ENCODE results near the gene DUSP22.

Gene DUSP22

GRCh38 chr6:259316-259715 lies 33.0 kb upstream of the DUSP22 start:
- Histone ChIP-seq H4K20me1 (ENCODE audit: control insufficient read depth, insufficient read depth, low read depth, low read length) (no peaks in the 10 kb centered on the region), H3K27ac (ENCODE audit: low read depth, low read length) (no peak overlapping the region), H3K79me2 (ENCODE audit: control insufficient read depth, low read length) (no peaks in the 10 kb centered on the region), H3K36me3 (ENCODE audit: control insufficient read depth, low read length) (no peaks in the 10 kb centered on the region), H3K9me3 (ENCODE audit: control insufficient read depth, insufficient read depth, low read length) (no peaks in the 10 kb centered on the region), H3K4me2 (ENCODE audit: low read length) (no peak overlapping the region), H3K4me1 (ENCODE audit: control insufficient read depth, low read length) (no peaks in the 10 kb centered on the region), H3K9me2 (replicated peaks; ENCODE audit: control insufficient read depth, low read length) (no peaks in the 10 kb centered on the region), H3F3A (ENCODE audit: control insufficient read depth, insufficient read depth) (no peaks in the 10 kb centered on the region), H3K27me3 (ENCODE audit: control insufficient read depth, low read length) (peaks cover 5% of the 10 kb centered on the region; the same call in 1 of the 2 replicates), H3K4me3 (ENCODE audit: low read length) (no peak overlapping the region)
- TF ChIP-seq EZH2phosphoT487 (IDR thresholded peaks at IDR 0.05; ENCODE audit: borderline replicate concordance, low read length) (no peak), CTCF (IDR thresholded peaks at IDR 0.05; ENCODE audit: low read depth, low read length, poor library complexity, severe bottlenecking) (no peak)

GRCh38 chr6:259901-260508 lies 32.3 kb upstream of the DUSP22 start:
- H3K36me3 ChIP-seq (ENCODE audit: control insufficient read depth, low read length) = no peaks in the 10 kb centered on the region
- no peaks in the 10 kb centered on the region for H3K9me3 ChIP-seq (ENCODE audit: control insufficient read depth, insufficient read depth, low read length)
- H3K27me3 ChIP-seq (ENCODE audit: control insufficient read depth, low read length) = peaks cover 5% of the 10 kb centered on the region; the same call in 1 of the 2 replicates
- H3K9me2 ChIP-seq (replicated peaks; ENCODE audit: control insufficient read depth, low read length) = no peaks in the 10 kb centered on the region
- H3K4me3 ChIP-seq (ENCODE audit: low read length) = no peak overlapping the region
- no peaks in the 10 kb centered on the region for H3F3A ChIP-seq (ENCODE audit: control insufficient read depth, insufficient read depth)
- H3K79me2 ChIP-seq (ENCODE audit: control insufficient read depth, low read length) = no peaks in the 10 kb centered on the region
- H3K4me1 ChIP-seq (ENCODE audit: control insufficient read depth, low read length) = no peaks in the 10 kb centered on the region
- no peak overlapping the region for H3K27ac ChIP-seq (ENCODE audit: low read depth, low read length)
- TF ChIP-seq EZH2phosphoT487 (IDR thresholded peaks at IDR 0.05; ENCODE audit: borderline replicate concordance, low read length) (no peak), CTCF (IDR thresholded peaks at IDR 0.05; ENCODE audit: low read depth, low read length, poor library complexity, severe bottlenecking) (no peak)
- H4K20me1 ChIP-seq (ENCODE audit: control insufficient read depth, insufficient read depth, low read depth, low read length) = no peaks in the 10 kb centered on the region
- no peak overlapping the region for H3K4me2 ChIP-seq (ENCODE audit: low read length)

GRCh38 chr6:264626-265025 lies 27.7 kb upstream of the DUSP22 start:
- Histone ChIP-seq H3K79me2 (ENCODE audit: control insufficient read depth, low read length) (no peaks in the 10 kb centered on the region), H3K9me2 (replicated peaks; ENCODE audit: control insufficient read depth, low read length) (no peaks in the 10 kb centered on the region), H3K27me3 (ENCODE audit: control insufficient read depth, low read length) (0 out of 2 replicates have a peak, but pooled peaks cover 3% of the 10 kb centered on the region), H3K4me2 (ENCODE audit: low read length) (no peak overlapping the region), H3K4me1 (ENCODE audit: control insufficient read depth, low read length) (no peaks in the 10 kb centered on the region), H4K20me1 (ENCODE audit: control insufficient read depth, insufficient read depth, low read depth, low read length) (no peaks in the 10 kb centered on the region), H3F3A (ENCODE audit: control insufficient read depth, insufficient read depth) (no peaks in the 10 kb centered on the region), H3K9me3 (ENCODE audit: control insufficient read depth, insufficient read depth, low read length) (no peaks in the 10 kb centered on the region), H3K36me3 (ENCODE audit: control insufficient read depth, low read length) (no peaks in the 10 kb centered on the region), H3K4me3 (ENCODE audit: low read length) (no peak overlapping the region), H3K27ac (ENCODE audit: low read depth, low read length) (no peak overlapping the region)
- TF ChIP-seq CTCF (IDR thresholded peaks at IDR 0.05; ENCODE audit: low read depth, low read length, poor library complexity, severe bottlenecking) (no peak), EZH2phosphoT487 (IDR thresholded peaks at IDR 0.05; ENCODE audit: borderline replicate concordance, low read length) (no peak)
